Uterus (tissue), 2 donors: ENCODE results near the gene CMTM6.

Experiments
- CTCF ChIP-seq, 4 experiments: fragments of 200-600 bp in 2 of 4; fragments of 450-650 bp in 2 of 4; sonication (generic) in 2 of 4; IDR thresholded peaks; one replicate each; pipeline ENCODE4 v1.5.1; 2016 to 2019; ENCODE audit warnings: antibody characterized with exemption in 4 of 4, mild to moderate bottlenecking in 2 of 4, moderate library complexity in 1 of 4
- POLR2A ChIP-seq, 2 donors: fragments of 450-650 bp; IDR thresholded peaks; one replicate each; pipeline ENCODE4 v1.6.1; 2016; ENCODE audit warnings: antibody characterized with exemption in 2 of 2, mild to moderate bottlenecking in 1 of 2, moderate library complexity in 1 of 2

- no peak for TF ChIP-seq POLR2A (IDR thresholded peaks at IDR 0.05)
- TF ChIP-seq CTCF (IDR thresholded peaks at IDR 0.05) = no peak
These were observed 42.2 kb upstream of the CMTM6 start for GRCh38 chr3:32544894-32545293.
